PC-9 (cell line): ENCODE measurements around the gene LSP1. TPM values are rescaled to one million over a fixed set of nuclear protein-coding genes. Genes with fewer than 3 reads are reported as not detected.

Experiments
- BruUV-seq: library from RNA; stranded (reverse); fragments of 400-500 nt; replicated peaks from 2 replicates; lab custom pipeline; 2021; lab: Mats Ljungman, UMichigan
- CTCF ChIA-PET: fragments of 300-600 bp; sonication (Branson Sonifier 250); formaldehyde crosslinking; loops from one replicate; lab custom pipeline; 2022; ENCODE audit warnings: antibody characterized with exemption; lab: Charles Lee
- POLR2A ChIA-PET: fragments of 300-600 bp; sonication (Branson Sonifier 250); formaldehyde crosslinking; loops from one replicate; lab custom pipeline; 2022; ENCODE audit warnings: antibody characterized with exemption; ENCODE audit not compliant: unreplicated experiment; lab: Charles Lee
- DNase-seq, 2 experiments: peaks; one replicate each; pipeline versions ENCODE4 v3.0.0 to v3.0.0-alpha.2; 2015 to 2022; ENCODE audit warnings: mixed read lengths in 1 of 2
- H2AFZ ChIP-seq: fragments of 200-600 bp; sonication (generic); 2 replicates; pipeline ENCODE4 v1.8.1; 2017; ENCODE audit warnings: antibody characterized with exemption
- H3F3A ChIP-seq: fragments of 200-600 bp; sonication (generic); 2 replicates; pipeline ENCODE4 v1.8.1; 2017; ENCODE audit warnings: antibody characterized with exemption, mild to moderate bottlenecking, low read depth; ENCODE audit not compliant: insufficient read depth
- H3K27ac ChIP-seq: fragments of 200-600 bp; sonication (generic); 2 replicates; pipeline ENCODE4 v1.6.1; 2016; ENCODE audit warnings: mixed run types
- H3K27me3 ChIP-seq: fragments of 200-600 bp; sonication (generic); 2 replicates; pipeline ENCODE4 v1.6.1; 2016; ENCODE audit warnings: low read depth, mixed run types; ENCODE audit not compliant: insufficient read depth
- H3K36me3 ChIP-seq: fragments of 200-600 bp; sonication (generic); 2 replicates; pipeline ENCODE4 v1.6.1; 2016; ENCODE audit warnings: low read depth, mixed run types
- H3K4me1 ChIP-seq: fragments of 200-600 bp; sonication (generic); replicated peaks from 2 replicates; pipeline ENCODE4 v1.6.1; 2016; ENCODE audit warnings: mixed run types; ENCODE audit not compliant: insufficient read depth
- H3K4me2 ChIP-seq: fragments of 200-600 bp; sonication (generic); 2 replicates; pipeline ENCODE4 v1.6.1; 2017; ENCODE audit warnings: mixed run types
- H3K4me3 ChIP-seq: fragments of 200-600 bp; sonication (generic); 2 replicates; pipeline ENCODE4 v1.6.1; 2016; ENCODE audit warnings: mixed run types
- H3K79me2 ChIP-seq: fragments of 200-600 bp; sonication (generic); 2 replicates; pipeline ENCODE4 v1.6.1; 2017; ENCODE audit warnings: low read depth, mixed run types
- H3K9me2 ChIP-seq: fragments of 200-600 bp; sonication (generic); 2 replicates; pipeline ENCODE4 v1.8.1; 2017; ENCODE audit warnings: mild to moderate bottlenecking; ENCODE audit not compliant: insufficient read depth
- H3K9me3 ChIP-seq: fragments of 200-600 bp; sonication (generic); 2 replicates; pipeline ENCODE4 v1.8.1; 2016; ENCODE audit warnings: low read depth; ENCODE audit not compliant: insufficient read depth
- H4K20me1 ChIP-seq: fragments of 200-600 bp; sonication (generic); 2 replicates; pipeline ENCODE4 v1.8.1; 2017; ENCODE audit not compliant: insufficient read depth
- EZH2 ChIP-seq: fragments of 200-600 bp; sonication (generic); IDR thresholded peaks from 2 replicates; pipeline ENCODE4 v1.8.0; 2017; ENCODE audit warnings: antibody characterized with exemption, low read depth
- intact Hi-C: fragments of 100-400 bp; cut with micrococcal nuclease; formaldehyde crosslinking; loops from one replicate; pipeline ENCODE4 v1.10.0; 2022; ENCODE audit not compliant: unreplicated experiment
- total RNA-seq: library from RNA; stranded (reverse); gene quantifications from 2 replicates; pipeline ENCODE4 v1.2.3, GENCODE V29; 2021
- TF ChIP-seq, protein P1 (sequence below): fragments of 200-600 bp; sonication (generic); conservative IDR thresholded peaks from 2 replicates; pipeline ENCODE4 v1.6.1; 2017; ENCODE audit warnings: mixed run types, antibody characterized with exemption, mild to moderate bottlenecking, moderate library complexity

LSP1 gene
- total RNA-seq, 1 experiment from 2014 or later = 2.6 TPM

GRCh38 chr11:1843796-1844195 is 9.1 kb upstream of the LSP1 start:
- no peaks in the 10 kb centered on the region for H3K27me3 ChIP-seq
- TF ChIP-seq EZH2 = no peak
- TF ChIP-seq, protein P1, sequence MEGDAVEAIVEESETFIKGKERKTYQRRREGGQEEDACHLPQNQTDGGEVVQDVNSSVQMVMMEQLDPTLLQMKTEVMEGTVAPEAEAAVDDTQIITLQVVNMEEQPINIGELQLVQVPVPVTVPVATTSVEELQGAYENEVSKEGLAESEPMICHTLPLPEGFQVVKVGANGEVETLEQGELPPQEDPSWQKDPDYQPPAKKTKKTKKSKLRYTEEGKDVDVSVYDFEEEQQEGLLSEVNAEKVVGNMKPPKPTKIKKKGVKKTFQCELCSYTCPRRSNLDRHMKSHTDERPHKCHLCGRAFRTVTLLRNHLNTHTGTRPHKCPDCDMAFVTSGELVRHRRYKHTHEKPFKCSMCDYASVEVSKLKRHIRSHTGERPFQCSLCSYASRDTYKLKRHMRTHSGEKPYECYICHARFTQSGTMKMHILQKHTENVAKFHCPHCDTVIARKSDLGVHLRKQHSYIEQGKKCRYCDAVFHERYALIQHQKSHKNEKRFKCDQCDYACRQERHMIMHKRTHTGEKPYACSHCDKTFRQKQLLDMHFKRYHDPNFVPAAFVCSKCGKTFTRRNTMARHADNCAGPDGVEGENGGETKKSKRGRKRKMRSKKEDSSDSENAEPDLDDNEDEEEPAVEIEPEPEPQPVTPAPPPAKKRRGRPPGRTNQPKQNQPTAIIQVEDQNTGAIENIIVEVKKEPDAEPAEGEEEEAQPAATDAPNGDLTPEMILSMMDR = no peak
- intact Hi-C loops = no loop called here
- no TSS peak for BruUV-seq
- H3K4me3 ChIP-seq = no peak overlapping the region
- no peaks in the 10 kb centered on the region; the same call in 1 of the 2 replicates for H3K4me1 ChIP-seq
- no peaks in the 10 kb centered on the region for H4K20me1 ChIP-seq
- no peaks in the 10 kb centered on the region for H3K9me3 ChIP-seq
- no peaks in the 10 kb centered on the region for H3K36me3 ChIP-seq
- ChIA-PET POLR2A (no interaction called here), CTCF (no interaction called here)
- no peak overlapping the region for H3K4me2 ChIP-seq
- no peak for DNase-seq
- H3K79me2 ChIP-seq = no peaks in the 10 kb centered on the region
- no peak overlapping the region for H2AFZ ChIP-seq
- no peak overlapping the region for H3K27ac ChIP-seq
- H3F3A ChIP-seq = no peaks in the 10 kb centered on the region
- no peaks in the 10 kb centered on the region for H3K9me2 ChIP-seq

GRCh38 chr11:1844221-1845094 is 8.4 kb upstream of the LSP1 start:
- H2AFZ ChIP-seq = no peak overlapping the region
- no peak for TF ChIP-seq EZH2
- TF ChIP-seq, protein P1 = no peak
- no peaks in the 10 kb centered on the region for H3K27me3 ChIP-seq
- intact Hi-C loops = no loop called here
- no peaks in the 10 kb centered on the region for H4K20me1 ChIP-seq
- no peaks in the 10 kb centered on the region for H3K9me3 ChIP-seq
- H3F3A ChIP-seq = no peaks in the 10 kb centered on the region
- no TSS peak for BruUV-seq
- POLR2A ChIA-PET = no interaction called here
- no peak overlapping the region for H3K4me3 ChIP-seq
- CTCF ChIA-PET = no interaction called here
- H3K36me3 ChIP-seq = no peaks in the 10 kb centered on the region
- H3K9me2 ChIP-seq = no peaks in the 10 kb centered on the region
- no peak overlapping the region for H3K27ac ChIP-seq
- no peaks in the 10 kb centered on the region; the same call in 1 of the 2 replicates for H3K4me1 ChIP-seq
- no peak overlapping the region for H3K4me2 ChIP-seq
- no peaks in the 10 kb centered on the region for H3K79me2 ChIP-seq
- no peak for DNase-seq

- no peak for DNase-seq
- Histone ChIP-seq H2AFZ (no peak overlapping the region), H4K20me1 (no peaks in the 10 kb centered on the region), H3K4me2 (no peak overlapping the region), H3K9me3 (no peaks in the 10 kb centered on the region), H3K4me1 (no peaks in the 10 kb centered on the region; the same call in 1 of the 2 replicates), H3K27ac (no peak overlapping the region), H3K9me2 (no peaks in the 10 kb centered on the region), H3K4me3 (no peak overlapping the region), H3K36me3 (no peaks in the 10 kb centered on the region), H3K79me2 (no peaks in the 10 kb centered on the region), H3K27me3 (no peaks in the 10 kb centered on the region), H3F3A (no peaks in the 10 kb centered on the region)
- intact Hi-C loops = no loop called here
- BruUV-seq = no TSS peak
- CTCF ChIA-PET = interaction anchor here (0.7 kb wide), 1 partner anchor 1245 kb away, joined by 3 read pairs; no protein-coding TSS in a partner anchor
- POLR2A ChIA-PET = no interaction called here
- TF ChIP-seq, protein P1 = no peak
- TF ChIP-seq EZH2 = no peak
These were observed 7.8 kb upstream of the LSP1 start for GRCh38 chr11:1845095-1845429.
